ENCODE results near the gene PCDH8. TPM values are rescaled to one million over a fixed set of nuclear protein-coding genes. Genes with fewer than 3 reads are reported as not detected.

PCDH8 gene
- total and polyA plus RNA-seq, 2 of the 13 experiments (the other 11 are each of a cell fraction or from before 2014, with no cell fraction given): not detected

DNA sequence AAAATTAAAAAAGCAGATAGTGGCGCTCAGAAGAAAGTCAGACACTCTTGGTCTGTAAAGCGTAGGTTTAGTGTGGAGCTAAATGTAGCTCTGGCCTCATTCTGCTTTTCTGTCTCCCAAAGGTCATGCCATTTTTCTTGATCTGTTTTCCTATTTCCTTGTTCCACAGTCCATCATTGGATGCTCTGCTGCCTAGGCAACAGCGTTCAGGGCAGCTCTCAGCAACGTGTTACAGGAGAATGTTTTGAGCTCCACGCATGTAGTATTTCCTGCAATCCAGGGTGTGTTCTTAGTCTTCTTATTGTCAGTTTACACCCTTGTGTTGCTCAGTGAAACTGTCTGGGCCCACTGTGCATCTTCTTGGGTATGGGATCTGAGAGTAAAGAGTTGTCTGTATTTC, 46.0 kb upstream of the PCDH8 start (continued):
- TF ChIP-seq, protein P1, sequence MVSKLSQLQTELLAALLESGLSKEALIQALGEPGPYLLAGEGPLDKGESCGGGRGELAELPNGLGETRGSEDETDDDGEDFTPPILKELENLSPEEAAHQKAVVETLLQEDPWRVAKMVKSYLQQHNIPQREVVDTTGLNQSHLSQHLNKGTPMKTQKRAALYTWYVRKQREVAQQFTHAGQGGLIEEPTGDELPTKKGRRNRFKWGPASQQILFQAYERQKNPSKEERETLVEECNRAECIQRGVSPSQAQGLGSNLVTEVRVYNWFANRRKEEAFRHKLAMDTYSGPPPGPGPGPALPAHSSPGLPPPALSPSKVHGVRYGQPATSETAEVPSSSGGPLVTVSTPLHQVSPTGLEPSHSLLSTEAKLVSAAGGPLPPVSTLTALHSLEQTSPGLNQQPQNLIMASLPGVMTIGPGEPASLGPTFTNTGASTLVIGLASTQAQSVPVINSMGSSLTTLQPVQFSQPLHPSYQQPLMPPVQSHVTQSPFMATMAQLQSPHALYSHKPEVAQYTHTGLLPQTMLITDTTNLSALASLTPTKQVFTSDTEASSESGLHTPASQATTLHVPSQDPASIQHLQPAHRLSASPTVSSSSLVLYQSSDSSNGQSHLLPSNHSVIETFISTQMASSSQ (IDR thresholded peaks at IDR 0.05; ENCODE audit: low read depth): no peak
- TF ChIP-seq, protein P1 (CRISPR knock-in tag; IDR thresholded peaks at IDR 0.05; ENCODE audit: borderline replicate concordance): no peak
- no peak for TF ChIP-seq ZNF747 (CRISPR knock-in tag; IDR thresholded peaks at IDR 0.05; ENCODE audit: borderline replicate concordance)
- no peak for TF ChIP-seq ZBTB7B (CRISPR knock-in tag; IDR thresholded peaks at IDR 0.05)
- no peak for TF ChIP-seq SOX5 (CRISPR knock-in tag; IDR thresholded peaks at IDR 0.05; ENCODE audit: borderline replicate concordance)
- TF ChIP-seq PRDM15 (CRISPR knock-in tag; IDR thresholded peaks at IDR 0.05): no peak
- no peak for TF ChIP-seq ZNF383 (CRISPR knock-in tag; IDR thresholded peaks at IDR 0.05; ENCODE audit: borderline replicate concordance)
- TF ChIP-seq RBM39 (IDR thresholded peaks at IDR 0.05; ENCODE audit: low read depth, low read length, poor library complexity, severe bottlenecking): no peak
- TF ChIP-seq SRF (IDR thresholded peaks at IDR 0.05; ENCODE audit: low read depth, low read length): no peak
- TF ChIP-seq ZNF850 (CRISPR knock-in tag; conservative IDR thresholded peaks at IDR 0.05): no peak
- no peak for TF ChIP-seq IKZF1 (IDR thresholded peaks at IDR 0.05)
- no peak for TF ChIP-seq ZNF24 (IDR thresholded peaks at IDR 0.05)
- no peak for TF ChIP-seq SRSF9 (IDR thresholded peaks at IDR 0.05; ENCODE audit: borderline replicate concordance, insufficient read depth, low read depth, low read length, poor library complexity, severe bottlenecking)
- no peak for TF ChIP-seq ZNF775 (CRISPR knock-in tag; IDR thresholded peaks at IDR 0.05; ENCODE audit: borderline replicate concordance)
- no peak for TF ChIP-seq NAIF1 (CRISPR knock-in tag; IDR thresholded peaks at IDR 0.05; ENCODE audit: borderline replicate concordance)
